ENCODE results near the gene RASA3.

The RASA3 gene

GRCh38 chr13:114037674-114038073 lies 94.7 kb downstream of the RASA3 start:
- Histone ChIP-seq H4K20me1 (ENCODE audit: insufficient read depth, low read length) (no peaks in the 10 kb centered on the region), H3K4me2 (ENCODE audit: low read length) (no peak overlapping the region), H3K4me3 (ENCODE audit: low read length) (no peak overlapping the region)

GRCh38 chr13:114035583-114036531 lies 96.6 kb downstream of the RASA3 start:
- H3K4me2 ChIP-seq (ENCODE audit: low read length): no peak overlapping the region
- no peak overlapping the region for H2AFZ ChIP-seq (ENCODE audit: low read depth, low read length)
- no peaks in the 10 kb centered on the region for H3K36me3 ChIP-seq (replicated peaks; ENCODE audit: low read depth, low read length)
- no peak overlapping the region for H3K9ac ChIP-seq (ENCODE audit: low read length)
- H3K4me3 ChIP-seq (ENCODE audit: low read length): no peak overlapping the region
- H3K9me3 ChIP-seq (ENCODE audit: insufficient read depth, low read length): 0 out of 2 replicates have a peak, but pooled peaks cover 4% of the 10 kb centered on the region
- H4K20me1 ChIP-seq (ENCODE audit: insufficient read depth, low read length): no peaks in the 10 kb centered on the region
- H3K4me1 ChIP-seq (ENCODE audit: low read length): no peaks in the 10 kb centered on the region
- no peaks in the 10 kb centered on the region for H3K27me3 ChIP-seq (ENCODE audit: low read depth, low read length)
- no peak overlapping the region for H3K27ac ChIP-seq (ENCODE audit: low read length)
- no peaks in the 10 kb centered on the region for H3K79me2 ChIP-seq (ENCODE audit: low read length)
- TF ChIP-seq EZH2phosphoT487 (IDR thresholded peaks at IDR 0.05; ENCODE audit: low read depth): no peak
- no peak for TF ChIP-seq CTCF (IDR thresholded peaks at IDR 0.05; ENCODE audit: low read depth, low read length)

More at GRCh38 chr13:114037674-114038073, 94.7 kb downstream of the RASA3 start:
- Histone ChIP-seq H2AFZ (ENCODE audit: low read depth, low read length) (no peak overlapping the region), H3K36me3 (replicated peaks; ENCODE audit: low read depth, low read length) (no peaks in the 10 kb centered on the region), H3K4me1 (ENCODE audit: low read length) (no peaks in the 10 kb centered on the region), H3K79me2 (ENCODE audit: low read length) (no peaks in the 10 kb centered on the region), H3K9ac (ENCODE audit: low read length) (no peak overlapping the region), H3K27ac (ENCODE audit: low read length) (no peak overlapping the region), H3K9me3 (ENCODE audit: insufficient read depth, low read length) (no peaks in the 10 kb centered on the region), H3K27me3 (ENCODE audit: low read depth, low read length) (no peaks in the 10 kb centered on the region)
- TF ChIP-seq CTCF (IDR thresholded peaks at IDR 0.05; ENCODE audit: low read depth, low read length): no peak
- TF ChIP-seq EZH2phosphoT487 (IDR thresholded peaks at IDR 0.05; ENCODE audit: low read depth): no peak

GRCh38 chr13:114035186-114035582 lies 97.2 kb downstream of the RASA3 start:
- H3K27ac ChIP-seq (ENCODE audit: low read length): no peak overlapping the region

More at GRCh38 chr13:114035186-114035582, 97.2 kb downstream of the RASA3 start:
- Histone ChIP-seq H3K36me3 (replicated peaks; ENCODE audit: low read depth, low read length) (no peaks in the 10 kb centered on the region), H3K9ac (ENCODE audit: low read length) (no peak overlapping the region), H3K9me3 (ENCODE audit: insufficient read depth, low read length) (0 out of 2 replicates have a peak, but pooled peaks cover 4% of the 10 kb centered on the region), H4K20me1 (ENCODE audit: insufficient read depth, low read length) (no peaks in the 10 kb centered on the region), H3K4me3 (ENCODE audit: low read length) (no peak overlapping the region), H3K4me2 (ENCODE audit: low read length) (no peak overlapping the region), H2AFZ (ENCODE audit: low read depth, low read length) (no peak overlapping the region), H3K79me2 (ENCODE audit: low read length) (no peaks in the 10 kb centered on the region), H3K27me3 (ENCODE audit: low read depth, low read length) (no peaks in the 10 kb centered on the region), H3K4me1 (ENCODE audit: low read length) (no peaks in the 10 kb centered on the region)
- TF ChIP-seq EZH2phosphoT487 (IDR thresholded peaks at IDR 0.05; ENCODE audit: low read depth): no peak
- no peak for TF ChIP-seq CTCF (IDR thresholded peaks at IDR 0.05; ENCODE audit: low read depth, low read length)

Measured in OCI-LY3 (cell line).